HG02759 (cell line): ENCODE data around the gene PLCG1.

Experiments
- ATAC-seq: cut with Tn5 transposase; IDR thresholded peaks from one replicate; pipeline ENCODE4 v1.9.1; 2021; ENCODE audit warnings: mild to moderate bottlenecking, moderate library complexity; ENCODE audit not compliant: unreplicated experiment

The PLCG1 gene

DNA sequence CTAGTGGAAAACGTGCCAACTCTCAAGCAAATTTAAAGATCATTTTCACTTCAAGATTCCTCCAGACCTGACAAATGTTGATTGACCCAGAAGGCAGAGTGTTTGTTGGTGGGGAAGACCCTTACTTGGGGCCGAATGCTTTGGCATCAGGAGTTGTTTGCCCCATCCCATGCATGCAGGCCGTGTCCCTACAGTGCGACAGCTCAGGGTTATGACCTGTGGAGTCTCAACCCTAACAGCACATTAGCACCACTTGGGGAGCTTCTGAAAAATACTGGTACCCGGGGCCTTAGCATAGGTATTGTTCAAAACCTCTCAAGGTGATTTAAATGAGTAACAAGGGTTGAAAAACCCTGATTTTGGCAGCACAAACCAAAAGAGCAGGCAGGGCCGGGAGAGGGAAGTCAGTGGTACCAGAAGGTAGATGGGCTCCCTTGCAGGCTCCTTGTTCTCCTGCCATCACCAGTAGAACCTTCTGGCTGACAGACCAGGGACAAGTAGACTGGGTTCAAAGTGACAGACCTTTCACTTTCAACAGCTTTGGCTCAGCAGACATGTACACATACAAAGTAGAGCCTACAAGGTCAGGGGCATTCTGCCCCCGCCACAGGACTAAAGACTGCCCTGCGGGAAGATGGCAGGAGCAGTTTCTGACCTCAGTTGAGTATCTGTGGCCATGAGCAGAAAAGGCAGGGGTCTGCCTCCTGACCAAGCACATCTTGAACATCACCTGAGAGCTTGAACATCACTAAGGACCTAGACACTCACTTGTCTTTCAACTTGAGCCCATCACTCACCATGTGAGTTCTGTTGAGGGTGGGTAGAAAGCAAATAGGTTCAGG lies 39.6 kb downstream of the PLCG1 start:
- ATAC-seq = no peak

DNA sequence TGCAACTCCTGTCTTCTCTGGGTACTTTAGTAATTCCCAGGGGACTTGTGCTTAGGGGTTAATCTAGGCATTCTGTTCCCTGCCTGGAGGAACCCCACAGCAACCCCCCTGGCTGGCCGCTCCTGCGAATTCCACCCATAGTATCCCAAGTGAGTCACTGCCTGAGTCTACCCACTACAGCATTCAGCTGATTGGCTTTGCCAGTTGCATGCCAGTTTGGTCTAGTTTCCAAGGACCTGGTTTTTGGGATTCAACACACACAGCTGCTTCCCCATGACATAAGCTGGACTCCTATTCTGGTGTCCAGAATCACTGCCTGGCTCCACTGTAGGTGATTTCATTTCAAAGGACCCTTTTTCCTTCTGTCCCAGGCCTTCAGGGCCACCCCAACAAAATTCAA lies 40.3 kb downstream of the PLCG1 start:
- no peak for ATAC-seq

DNA sequence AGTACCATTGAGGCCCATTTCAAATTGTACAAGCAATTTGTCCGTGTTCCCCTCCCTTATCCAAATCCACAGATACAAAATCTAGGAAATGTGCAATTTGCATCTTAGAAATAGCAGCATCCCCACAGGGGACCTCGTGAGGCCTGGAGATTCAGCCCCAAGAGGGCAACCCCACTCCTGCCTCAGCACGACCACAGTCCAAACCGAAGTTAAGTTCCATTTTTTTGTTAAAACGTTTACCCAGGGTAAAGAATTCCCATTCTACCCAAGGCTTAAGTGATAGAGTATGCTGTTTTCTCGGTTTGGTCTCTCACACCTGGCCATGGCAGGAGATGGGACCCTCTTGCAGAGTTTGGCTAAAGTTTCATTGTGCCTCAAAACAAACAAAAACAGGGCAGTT lies 41.2 kb downstream of the PLCG1 start:
- ATAC-seq = no peak

DNA sequence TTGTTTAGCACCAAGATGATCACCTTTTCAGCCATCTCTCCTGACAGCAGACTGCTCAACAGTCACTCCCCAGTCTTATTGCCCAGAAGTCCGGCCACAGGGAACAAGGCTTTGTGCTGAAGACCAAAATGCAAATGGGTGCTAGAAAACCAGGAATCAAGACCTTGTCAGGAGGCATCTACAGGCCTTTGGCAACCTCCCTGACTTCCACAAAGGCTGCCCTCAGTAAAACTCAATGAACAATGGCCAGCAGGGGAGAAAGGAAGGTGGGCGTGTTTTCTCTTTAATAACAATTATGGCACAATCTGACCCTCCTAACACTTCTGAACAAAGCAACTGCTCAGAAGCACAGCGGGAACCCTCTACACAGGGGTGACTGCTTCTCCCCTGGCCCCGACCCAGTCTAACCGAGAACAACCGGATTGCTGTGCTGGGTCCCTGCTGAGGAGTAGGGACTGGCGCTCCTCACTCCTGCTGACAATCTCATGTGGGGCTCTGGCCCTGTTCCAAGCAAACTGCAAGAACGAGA lies 41.6 kb downstream of the PLCG1 start:
- ATAC-seq = no peak

DNA sequence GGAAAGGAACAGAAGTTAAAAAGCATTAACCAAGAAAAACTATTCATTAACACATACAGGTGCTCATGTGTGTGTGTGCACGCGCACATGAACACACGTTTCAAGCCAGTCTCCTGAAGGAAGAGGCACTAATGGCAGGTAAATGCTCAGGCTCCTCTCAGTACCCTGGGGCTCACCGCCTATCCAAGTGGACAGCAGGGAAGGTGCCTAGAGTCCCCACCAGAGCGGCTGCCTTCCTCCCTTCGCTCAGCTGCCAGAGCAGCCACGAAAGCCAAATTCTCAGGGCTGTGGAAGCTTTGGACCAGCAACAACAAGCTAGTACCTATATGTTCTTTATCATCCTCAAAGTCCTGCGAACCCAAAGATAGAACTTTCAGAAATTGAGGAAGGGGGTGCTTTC lies 42.6 kb downstream of the PLCG1 start:
- ATAC-seq = no peak

DNA sequence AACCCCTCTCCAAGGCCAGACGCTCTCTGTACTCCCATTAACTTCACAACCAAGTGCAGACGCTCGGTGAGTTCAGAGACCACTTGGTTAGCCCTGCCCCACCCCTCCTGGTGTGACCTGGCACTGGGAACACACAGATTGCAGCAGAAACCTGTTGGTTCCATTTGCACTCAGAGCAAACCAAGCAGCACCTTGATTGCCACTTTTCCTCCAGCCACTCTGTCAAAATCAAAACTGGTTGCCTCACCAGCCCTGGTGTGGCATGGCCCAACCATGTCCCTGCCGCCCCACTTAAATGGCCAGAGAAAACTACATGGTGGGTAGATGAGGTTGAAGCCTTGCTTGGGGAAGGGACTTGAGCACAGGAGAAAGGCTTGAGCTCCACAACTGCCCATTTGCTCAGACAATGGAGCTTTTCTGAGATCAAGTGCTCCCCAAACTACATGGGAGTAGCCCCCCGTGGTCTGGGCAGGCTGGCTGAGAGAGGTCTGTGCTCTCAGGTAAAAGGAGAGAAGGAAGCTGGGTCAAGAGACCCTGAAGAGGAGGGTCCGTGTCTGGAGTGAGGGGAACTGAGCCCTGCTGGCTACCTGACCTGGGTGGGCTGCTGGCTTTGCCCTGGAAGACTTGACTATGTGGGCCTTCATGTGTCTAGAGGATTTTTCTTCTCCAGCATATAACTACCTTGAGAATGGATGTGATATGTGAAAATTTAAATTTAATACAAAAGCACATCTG lies 43.4 kb downstream of the PLCG1 start:
- ATAC-seq = no peak

DNA sequence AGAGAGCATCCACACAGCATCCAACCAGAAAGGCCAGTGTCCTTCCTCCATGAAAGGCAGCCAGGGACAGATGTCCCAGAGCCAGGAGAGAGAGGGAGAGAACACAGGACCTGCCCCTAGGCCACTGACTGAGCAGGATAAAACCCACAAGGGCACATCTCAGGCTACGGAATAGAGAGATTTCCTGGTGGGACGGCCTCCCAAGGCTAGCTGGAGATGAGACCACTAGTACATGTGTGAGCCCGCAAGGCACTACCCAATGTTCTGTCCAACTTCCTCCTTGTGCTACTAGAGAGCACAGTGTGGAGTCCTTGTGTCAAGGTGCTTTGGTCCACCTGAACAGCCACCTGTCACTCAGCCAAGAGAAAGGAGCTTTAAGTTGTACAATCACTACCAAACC lies 44.2 kb downstream of the PLCG1 start:
- no peak for ATAC-seq

DNA sequence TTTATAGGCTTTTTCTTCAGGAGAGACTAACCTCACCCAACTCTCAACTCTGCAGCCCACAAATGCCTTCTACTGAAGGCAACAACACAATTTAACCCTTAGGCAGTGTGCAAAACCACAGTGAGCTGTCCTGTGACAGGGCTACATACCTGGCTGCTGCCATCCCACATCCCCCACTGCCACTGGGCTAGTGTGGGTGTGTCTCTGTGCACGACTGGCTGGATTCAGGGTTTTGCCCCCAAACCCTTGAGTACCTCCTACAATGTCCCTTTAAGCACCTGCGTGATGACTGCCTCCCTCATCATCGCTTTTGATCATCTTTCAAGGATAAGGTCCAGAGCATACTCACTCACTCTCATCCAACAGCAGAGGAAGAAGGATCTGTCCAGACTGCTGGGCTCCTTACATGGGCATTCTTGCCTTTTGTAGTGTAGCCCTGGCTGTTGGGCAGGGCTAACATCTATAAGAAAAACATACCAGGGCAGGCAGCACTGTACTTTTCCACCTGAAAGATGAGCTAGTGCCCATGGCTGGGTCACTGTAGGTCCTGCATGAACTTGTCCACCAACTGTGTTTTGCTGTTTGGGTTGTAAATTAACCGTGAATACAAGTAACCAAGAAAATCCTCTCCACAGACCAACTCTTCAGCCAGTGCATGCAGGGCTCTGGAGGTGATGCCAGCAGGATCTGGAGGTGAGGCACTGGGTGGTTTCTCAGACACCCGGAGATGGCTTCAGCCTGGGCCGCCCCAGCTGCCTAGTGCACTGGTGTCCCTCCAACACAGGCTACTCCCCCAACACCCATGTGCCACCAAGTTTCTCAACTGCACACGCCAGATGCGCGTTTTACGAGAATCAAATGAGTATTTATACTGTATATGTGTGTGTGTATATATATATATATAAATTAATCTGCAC lies 45.2 kb downstream of the PLCG1 start:
- no peak for ATAC-seq

DNA sequence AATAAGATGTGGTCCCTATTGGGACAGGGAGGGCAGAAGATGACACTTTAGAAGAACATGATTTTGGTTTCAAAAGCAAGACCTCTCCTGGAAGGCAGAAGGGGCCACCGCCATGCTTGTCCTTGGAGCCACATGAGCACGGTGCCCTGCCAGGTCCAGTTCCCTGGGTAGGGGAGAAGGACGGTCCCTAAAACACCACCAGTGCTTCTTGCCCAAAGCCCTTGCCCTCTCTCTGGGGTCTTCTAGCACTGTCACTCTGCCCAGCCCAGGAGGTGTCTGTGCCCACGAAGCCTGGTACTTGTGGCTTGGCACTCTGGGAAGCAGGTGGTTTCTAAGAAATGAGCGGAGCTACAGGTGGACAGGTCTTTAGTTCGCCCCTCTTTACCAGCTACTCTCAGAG lies 46.0 kb downstream of the PLCG1 start:
- no peak for ATAC-seq

DNA sequence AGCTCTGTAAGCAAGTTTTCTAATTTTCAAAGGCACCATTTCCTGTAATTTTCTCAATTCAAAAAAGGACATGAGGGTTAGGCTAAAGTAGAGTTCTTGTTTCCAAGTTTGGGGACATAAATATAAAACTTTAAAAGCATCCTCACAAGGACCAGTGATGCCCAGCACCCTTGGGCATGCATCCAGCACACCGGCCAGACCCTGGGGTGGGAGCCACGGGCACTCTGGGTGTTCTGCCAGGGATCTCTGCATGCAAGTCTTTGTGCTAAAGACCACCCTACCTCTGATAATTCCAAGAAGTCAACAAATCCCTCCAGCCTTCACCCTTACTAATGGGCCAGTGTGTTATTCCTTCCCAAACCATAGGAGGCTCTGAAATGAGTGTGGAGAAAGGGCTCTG lies 46.5 kb downstream of the PLCG1 start:
- no peak for ATAC-seq

DNA sequence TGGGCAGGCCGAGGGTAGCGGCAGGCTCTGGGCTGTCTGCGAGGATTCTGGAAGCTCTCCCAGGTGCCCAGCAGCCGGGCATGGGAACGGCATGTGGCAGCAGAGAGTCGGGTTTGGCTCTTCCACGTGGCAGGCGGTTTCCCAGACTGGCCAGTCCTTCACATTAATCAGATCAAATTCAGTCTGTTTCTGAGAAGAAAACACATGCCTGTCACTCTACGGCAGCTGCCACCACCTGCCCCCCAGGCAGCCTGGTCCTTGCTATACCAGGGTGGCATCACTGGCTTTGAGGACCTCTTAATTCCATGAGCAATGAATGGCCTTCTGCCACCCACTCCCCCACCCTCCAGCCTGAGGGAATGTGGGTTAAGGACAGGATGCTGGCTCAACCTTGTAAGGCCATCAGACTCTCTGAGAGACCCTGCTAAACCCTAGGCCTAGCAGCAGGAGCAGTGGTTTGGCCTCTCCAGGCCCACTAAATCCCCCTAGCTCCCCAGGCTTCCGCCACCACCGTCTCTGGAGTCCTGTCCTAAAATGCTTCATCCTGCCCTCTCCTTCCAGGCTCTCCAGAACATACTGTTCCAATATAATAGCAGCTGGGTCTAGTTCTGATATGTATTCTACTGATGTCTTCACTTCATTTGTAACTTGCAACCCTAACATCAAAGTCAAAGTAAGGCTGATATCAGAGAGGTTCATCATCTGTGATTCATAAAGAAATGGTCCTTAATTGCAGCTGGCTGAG lies 47.8 kb downstream of the PLCG1 start:
- ATAC-seq = no peak

DNA sequence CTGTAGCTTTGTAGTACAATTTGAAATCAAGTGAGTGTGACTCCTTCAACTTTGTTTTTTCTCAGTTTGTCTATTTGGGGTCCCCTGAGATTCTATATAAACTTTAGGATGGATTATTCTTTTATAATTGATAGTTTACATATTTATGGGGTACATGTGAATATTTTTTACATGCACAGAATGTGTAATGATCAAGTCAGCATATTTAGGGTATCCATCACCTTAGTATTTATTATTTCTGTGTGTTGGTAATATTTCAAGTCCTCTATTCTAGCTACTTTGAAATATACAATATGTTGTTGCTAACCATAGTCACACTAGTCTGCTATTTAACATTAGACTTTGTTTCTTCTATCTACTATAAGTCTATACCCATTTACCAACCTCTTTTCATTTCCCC lies 50.3 kb downstream of the PLCG1 start:
- no peak for ATAC-seq

DNA sequence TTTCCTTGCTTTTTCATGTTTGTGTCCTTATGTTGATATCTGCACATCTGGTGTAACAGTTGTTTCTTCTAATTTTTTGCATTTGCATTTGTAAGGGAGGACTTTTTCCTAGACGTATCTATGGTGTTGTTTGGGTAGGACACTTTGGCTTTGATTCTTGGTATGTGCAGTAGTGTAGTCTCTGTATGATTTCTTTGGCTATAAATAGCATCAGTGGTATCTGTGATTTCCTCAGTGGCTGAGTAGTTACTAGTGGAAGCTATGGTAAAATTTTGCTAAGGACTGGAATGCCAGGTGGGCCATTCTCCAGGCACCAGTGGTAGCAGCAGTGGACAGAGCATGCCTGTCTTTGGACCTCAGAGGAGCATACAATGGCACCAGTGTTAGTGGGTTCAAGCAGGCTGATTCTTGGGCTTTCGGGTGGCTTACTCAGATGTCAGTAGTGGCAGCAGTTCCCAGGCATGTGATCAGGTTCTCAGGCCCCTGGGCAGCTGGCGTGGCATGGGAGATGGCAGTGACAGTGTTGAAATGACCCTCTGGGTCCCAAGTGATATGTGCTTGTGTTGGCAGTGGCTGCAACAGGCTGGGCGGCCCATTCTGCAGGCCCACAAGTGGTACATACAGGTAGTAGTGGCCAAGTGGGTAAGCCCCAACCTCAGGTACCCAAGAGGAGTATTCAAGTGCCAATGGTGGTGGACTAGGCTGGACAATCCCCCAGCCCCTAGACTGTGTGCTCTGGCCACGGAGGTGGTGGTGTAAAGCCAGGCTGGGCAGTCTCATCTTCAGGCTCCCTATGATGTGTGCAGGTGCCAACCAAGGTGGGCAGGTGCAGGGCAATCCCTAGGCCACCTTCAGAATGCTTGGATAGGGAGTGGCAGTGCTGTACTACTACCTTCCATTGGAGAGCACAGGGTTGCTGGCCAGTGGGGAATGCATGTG lies 54.5 kb downstream of the PLCG1 start:
- ATAC-seq = no peak

DNA sequence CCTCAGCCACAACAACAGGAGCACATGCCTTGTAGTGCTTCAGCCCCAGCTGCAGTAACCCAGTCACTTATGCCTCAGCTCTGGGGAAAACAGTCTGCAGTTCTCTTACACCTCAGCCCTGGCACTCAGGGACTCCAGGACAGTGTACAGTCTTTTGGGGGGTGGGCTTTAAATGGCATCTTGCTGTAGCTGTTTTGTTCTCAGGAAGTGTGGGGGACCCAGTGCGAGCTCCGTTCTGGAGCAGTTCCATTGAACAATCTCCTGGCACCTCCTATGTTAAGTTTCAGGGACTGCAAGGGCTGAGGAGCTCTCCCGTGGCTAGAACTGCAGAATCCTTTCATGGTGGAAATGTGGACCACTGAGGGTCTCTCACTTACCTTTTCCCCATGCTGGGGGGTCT lies 55.2 kb downstream of the PLCG1 start:
- ATAC-seq = no peak

DNA sequence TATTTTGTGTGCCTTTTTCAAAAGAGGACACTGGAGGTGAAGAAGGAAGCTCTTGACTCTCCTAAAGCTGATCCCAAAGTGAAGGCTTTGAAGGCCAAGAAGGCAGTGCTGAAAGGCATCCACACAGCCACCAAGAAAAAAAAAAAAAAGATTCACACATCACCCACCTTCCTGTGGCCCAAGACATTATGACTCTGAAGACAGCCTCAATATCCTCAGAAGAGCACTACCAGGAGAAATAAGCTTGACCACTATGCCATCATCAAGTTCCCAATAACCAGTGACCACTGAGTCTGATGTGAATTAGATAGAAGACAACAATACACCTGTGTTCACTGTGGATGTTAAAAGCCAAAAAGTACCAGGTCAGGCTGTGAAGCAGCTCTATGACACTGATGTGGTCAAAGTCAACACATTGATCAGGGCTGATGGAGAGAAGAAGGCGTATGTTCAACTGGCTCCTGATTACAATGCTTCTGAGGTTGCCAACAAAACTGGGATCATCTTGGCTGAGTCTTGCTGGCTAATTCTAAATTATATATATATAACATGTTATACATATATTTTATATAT lies 59.4 kb downstream of the PLCG1 start:
- ATAC-seq = no peak

DNA sequence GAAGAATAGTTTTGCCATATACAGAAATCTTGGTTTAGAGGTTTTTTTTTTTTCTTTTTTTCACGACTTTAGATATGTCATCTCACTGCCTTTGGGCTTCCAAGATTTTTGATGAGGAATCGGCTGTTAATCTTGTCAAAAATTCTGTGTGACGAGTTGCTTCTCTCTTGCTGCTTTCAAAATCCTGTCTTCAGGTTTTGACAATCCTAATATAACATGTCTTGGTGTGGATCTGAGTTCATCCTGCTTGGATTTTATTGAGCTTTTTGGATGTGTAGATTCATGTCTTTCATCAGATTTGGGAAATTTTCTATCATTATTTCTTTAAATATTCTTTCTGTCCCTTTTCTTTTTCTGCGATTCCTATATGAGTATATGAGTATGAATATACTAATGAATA lies 61.1 kb downstream of the PLCG1 start:
- ATAC-seq = no peak

DNA sequence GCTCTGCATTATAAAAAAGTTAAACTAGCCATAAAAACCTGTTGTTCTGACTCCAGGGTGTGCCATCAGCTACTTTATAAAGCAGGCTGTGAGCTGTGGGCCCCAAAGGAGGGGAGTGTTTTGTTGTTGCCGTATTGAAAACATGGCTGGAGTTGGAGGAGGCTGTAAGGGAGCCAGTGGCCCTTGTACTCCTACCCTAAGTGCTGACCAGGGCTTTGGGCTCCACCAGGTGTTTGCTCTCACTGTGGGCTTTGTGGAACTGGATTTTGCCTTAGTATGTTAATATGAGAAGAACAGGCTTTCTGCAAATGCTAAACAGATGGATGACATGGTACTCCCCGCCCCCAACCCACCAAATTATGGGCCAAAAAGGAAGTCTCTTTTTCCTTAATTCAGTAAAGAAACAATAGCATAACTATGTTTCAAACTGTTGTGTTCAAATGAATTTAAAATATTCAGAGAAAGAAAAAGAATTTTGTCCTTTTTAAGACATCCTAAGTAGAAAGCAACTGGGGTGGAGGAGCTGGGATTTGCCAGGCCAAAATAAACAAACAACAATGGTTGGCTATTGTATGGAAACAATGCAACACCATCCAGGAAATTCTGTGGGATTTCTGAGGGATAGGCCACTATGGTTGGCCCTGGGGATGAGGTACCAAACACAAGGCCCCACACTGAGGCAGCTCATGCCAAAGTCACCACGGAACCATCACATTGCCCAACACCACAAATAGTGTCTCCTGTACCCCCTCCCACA lies 63.3 kb downstream of the PLCG1 start:
- ATAC-seq = no peak

DNA sequence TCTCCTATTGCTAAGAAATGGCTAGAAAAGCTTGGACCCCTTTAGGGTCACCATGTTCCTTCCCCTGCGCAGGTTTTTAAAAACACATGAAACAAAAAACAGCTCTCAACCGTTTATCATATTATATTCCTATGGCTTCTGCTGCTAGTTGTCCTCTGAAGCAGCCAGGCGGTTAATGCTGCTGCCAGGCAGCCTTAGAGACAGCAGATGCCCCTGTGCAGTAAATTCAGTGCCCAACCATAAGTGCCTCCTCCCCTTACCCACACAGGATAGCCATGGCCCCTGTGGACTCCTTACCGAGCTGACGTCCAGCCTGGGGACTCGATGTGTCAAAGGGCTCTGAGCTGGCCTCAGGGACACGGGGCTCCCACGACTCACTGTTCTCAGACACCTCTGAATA lies 64.4 kb downstream of the PLCG1 start:
- no peak for ATAC-seq
